BLaER1 treated with 17β-estradiol and CSF1 and Interleukin-3, amounts not matched to agents 10 nM and 100 nM (cell line): ENCODE measurements around the gene SERINC5.

Source experiments
- H3K27ac ChIP-seq, 11 experiments: shearing (Covaris generic); formaldehyde crosslinking; 2 replicates each; pipeline ENCODE4 v1.8.1; 2022
- H3K27me3 ChIP-seq, 11 experiments: shearing (Covaris generic); formaldehyde crosslinking; 2 replicates each; pipeline ENCODE4 v1.8.1; 2022
- H3K36me3 ChIP-seq, 11 experiments: shearing (Covaris generic); formaldehyde crosslinking; 2 replicates each; pipeline ENCODE4 v1.8.1; 2022
- H3K4me1 ChIP-seq, 10 experiments: shearing (Covaris generic); formaldehyde crosslinking; 2 replicates each; pipeline ENCODE4 v1.8.1; 2022
- H3K4me2 ChIP-seq, 11 experiments: shearing (Covaris generic); formaldehyde crosslinking; 2 replicates each; pipeline ENCODE4 v1.8.1; 2022
- H3K4me3 ChIP-seq, 10 experiments: shearing (Covaris generic); formaldehyde crosslinking; 2 replicates each; pipeline ENCODE4 v1.8.1; 2022
- H3K9ac ChIP-seq, 11 experiments: shearing (Covaris generic); formaldehyde crosslinking; 2 replicates each; pipeline ENCODE4 v1.8.1; 2022
- H3K9me3 ChIP-seq, 11 experiments: shearing (Covaris generic); formaldehyde crosslinking; replicated peaks in 1 of 11; 2 replicates each; pipeline ENCODE4 v1.8.1; 2022
- H4K20me1 ChIP-seq, 11 experiments: shearing (Covaris generic); formaldehyde crosslinking; 2 replicates each; pipeline ENCODE4 v1.8.1; 2022
- Cebpa-rat ChIP-seq, 11 experiments: shearing (Covaris generic); IDR thresholded peaks; 2 replicates each; pipeline ENCODE4 v1.8.1; 2022

SERINC5 gene

GRCh38 chr5:80239680-80240367 lies 16.0 kb downstream of the SERINC5 start:
- Histone ChIP-seq H4K20me1 (peaks cover 34 to 73% (median 57%) of the 10 kb centered on the region in 11 experiments), H3K27ac (peak overlapping the region; percentile 22 to 76 (median 69)), H3K9ac (peak overlapping the region; percentile 28 to 74 (median 56); a peak in 21 of 22 replicates), H3K4me2 (peak overlapping the region; percentile 79 to 93 (median 87)), H3K4me1 (peaks cover 43 to 67% (median 56%) of the 10 kb centered on the region in 10 experiments), H3K4me3 (peak overlapping the region in 8 of 10 experiments; percentile 4 to 37 (median 25); a peak in 11 of 20 replicates), H3K36me3 (peaks cover 42 to 80% (median 69%) of the 10 kb centered on the region in 11 experiments), H3K27me3 (no peaks in the 10 kb centered on the region; a peak in 1 of 22 replicates), H3K9me3 (peaks cover 29 to 48% (median 37%) of the 10 kb centered on the region in 11 experiments)
- TF ChIP-seq Cebpa-rat (IDR thresholded peaks at IDR 0.05) = no peak

- H3K36me3 ChIP-seq = peaks cover 34 to 73% (median 62%) of the 10 kb centered on the region in 11 experiments
- H3K4me2 ChIP-seq = peak overlapping the region; percentile 79 to 93 (median 87)
- peak overlapping the region in 5 of 10 experiments; percentile 4 to 35 (median 26); a peak in 7 of 20 replicates for H3K4me3 ChIP-seq
- H3K4me1 ChIP-seq = peaks cover 51 to 70% (median 62%) of the 10 kb centered on the region in 10 experiments
- peaks cover 26 to 40% (median 30%) of the 10 kb centered on the region in 11 experiments for H3K9me3 ChIP-seq
- peak overlapping the region; percentile 22 to 76 (median 69); a peak in 21 of 22 replicates for H3K27ac ChIP-seq
- H3K27me3 ChIP-seq = no peaks in the 10 kb centered on the region; a peak in 1 of 22 replicates
- H3K9ac ChIP-seq = peak overlapping the region; percentile 28 to 74 (median 56); a peak in 19 of 22 replicates
- peaks cover 35 to 81% (median 58%) of the 10 kb centered on the region in 11 experiments for H4K20me1 ChIP-seq
- no peak for TF ChIP-seq Cebpa-rat (IDR thresholded peaks at IDR 0.05)
Observed at GRCh38 chr5:80238778-80239679, 16.8 kb downstream of the SERINC5 start.

DNA sequence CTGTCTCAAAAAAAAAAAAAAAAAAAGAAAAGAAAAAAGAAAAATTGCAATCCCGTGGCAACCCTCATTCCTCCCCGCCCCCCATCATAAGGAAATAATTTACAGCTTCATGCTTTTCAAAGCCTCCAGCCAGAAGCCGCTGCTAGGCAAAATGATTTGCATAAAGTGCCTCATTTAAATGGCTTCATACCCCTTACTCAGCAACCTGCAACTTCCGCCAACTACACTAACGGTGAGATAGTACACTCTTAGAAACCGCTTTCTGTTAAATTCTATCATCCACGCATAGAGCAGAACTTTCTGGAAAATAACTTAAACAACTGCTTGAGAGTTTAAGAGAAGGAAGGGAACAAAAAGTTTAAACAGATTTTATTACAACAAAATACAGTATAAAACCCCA lies 17.8 kb downstream of the SERINC5 start:
- Histone ChIP-seq H3K36me3 (peaks cover 26 to 65% (median 53%) of the 10 kb centered on the region in 11 experiments), H3K9ac (peak overlapping the region in 4 of 11 experiments; percentile 56 to 74 (median 60); a peak in 5 of 22 replicates), H3K27me3 (no peaks in the 10 kb centered on the region; a peak in 1 of 22 replicates), H3K27ac (peak overlapping the region in 8 of 11 experiments; percentile 63 to 76 (median 68); a peak in 12 of 22 replicates), H4K20me1 (peaks cover 35 to 89% (median 61%) of the 10 kb centered on the region in 11 experiments), H3K4me2 (peak overlapping the region; percentile 79 to 93 (median 87)), H3K9me3 (peaks cover 16 to 31% (median 20%) of the 10 kb centered on the region in 11 experiments), H3K4me1 (peaks cover 54 to 76% (median 67%) of the 10 kb centered on the region in 10 experiments), H3K4me3 (peak overlapping the region in 1 of 10 experiments; percentile 29; a peak in 1 of 20 replicates)
- TF ChIP-seq Cebpa-rat (IDR thresholded peaks at IDR 0.05) = no peak

DNA sequence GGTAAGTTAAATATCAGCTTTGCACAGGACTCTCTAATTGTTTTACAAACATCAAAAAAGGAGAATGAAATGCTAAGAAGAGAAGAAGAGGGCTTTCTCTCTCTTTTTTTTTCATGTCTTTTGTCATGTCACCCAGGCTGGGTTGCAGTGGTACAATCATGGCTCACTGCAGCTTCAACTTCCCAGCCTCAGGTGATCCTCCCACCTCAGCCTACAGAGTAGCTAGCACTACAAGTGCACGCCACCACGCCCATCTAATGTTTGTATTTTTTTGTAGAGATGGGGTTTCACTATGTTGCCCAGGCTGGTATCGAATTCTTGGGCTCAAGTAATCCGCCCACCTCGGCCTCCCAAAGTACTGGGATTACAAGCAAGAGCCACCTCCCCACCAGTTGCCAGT lies 18.6 kb downstream of the SERINC5 start:
- peaks cover 54 to 76% (median 67%) of the 10 kb centered on the region in 10 experiments for H3K4me1 ChIP-seq
- no peak overlapping the region for H3K4me3 ChIP-seq
- no peak overlapping the region for H3K9ac ChIP-seq
- peaks cover 18 to 65% (median 53%) of the 10 kb centered on the region in 11 experiments for H3K36me3 ChIP-seq
- peak overlapping the region in 8 of 11 experiments; percentile 20 to 89 (median 86); a peak in 12 of 22 replicates for H3K4me2 ChIP-seq
- H4K20me1 ChIP-seq = peaks cover 39 to 97% (median 68%) of the 10 kb centered on the region in 11 experiments
- H3K27me3 ChIP-seq = no peaks in the 10 kb centered on the region
- H3K9me3 ChIP-seq = peaks cover 8 to 22% (median 12%) of the 10 kb centered on the region in 11 experiments
- 0 out of 22 replicates have a peak overlapping the region, but pooled peaks of 2 of the 11 experiments have one; percentile 15 to 44 for H3K27ac ChIP-seq
- TF ChIP-seq Cebpa-rat (IDR thresholded peaks at IDR 0.05) = no peak

DNA sequence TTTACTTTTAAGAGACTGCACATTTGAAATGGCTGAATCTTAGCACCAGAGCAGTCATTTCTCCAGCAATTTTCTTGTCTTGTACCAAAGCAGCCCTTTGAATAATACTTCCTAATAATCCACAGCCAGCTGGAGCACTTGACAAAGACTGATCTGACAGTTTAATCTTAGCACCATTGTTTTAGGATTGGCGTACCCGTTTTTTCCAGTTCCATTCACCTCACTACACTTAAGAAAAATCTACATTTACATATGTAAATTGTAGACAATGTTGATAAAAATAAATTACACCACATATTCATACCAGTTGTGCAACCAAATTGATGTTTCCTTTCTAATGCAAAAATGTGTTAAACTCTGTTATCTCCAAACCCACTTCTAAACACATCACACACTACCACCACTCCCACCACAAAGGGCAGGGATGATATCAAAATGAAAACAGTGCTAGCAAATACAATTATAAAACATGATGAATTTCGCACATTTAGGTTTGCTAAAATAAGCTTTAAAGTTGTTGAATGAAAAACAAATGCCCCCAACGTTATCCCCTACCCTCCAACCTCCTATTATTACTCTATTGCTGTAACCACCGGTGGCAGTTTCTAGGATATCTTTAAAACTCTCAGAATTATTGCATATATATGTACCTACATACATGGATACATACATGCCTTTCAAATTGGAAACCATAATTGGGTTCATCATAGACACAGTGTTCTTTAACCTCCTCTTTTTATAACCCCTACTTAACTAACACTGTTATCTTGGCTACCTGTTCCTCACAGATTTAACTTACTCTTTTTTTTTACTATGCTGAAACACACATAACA lies 21.5 kb downstream of the SERINC5 start:
- Histone ChIP-seq H3K27ac (peak overlapping the region in 8 of 11 experiments; percentile 4 to 67 (median 48); a peak in 14 of 22 replicates), H3K4me2 (peak overlapping the region in 10 of 11 experiments; percentile 16 to 46 (median 26); a peak in 18 of 22 replicates), H3K9ac (peak overlapping the region in 2 of 11 experiments; percentile 21 to 25; a peak in 3 of 22 replicates), H3K9me3 (peaks cover 0 to 11% (median 0%) of the 10 kb centered on the region in 11 experiments; a peak in 4 of 22 replicates), H3K27me3 (no peaks in the 10 kb centered on the region), H4K20me1 (peaks cover 36 to 100% (median 71%) of the 10 kb centered on the region in 11 experiments), H3K36me3 (peaks cover 6 to 74% (median 50%) of the 10 kb centered on the region in 11 experiments; a peak in 19 of 22 replicates), H3K4me1 (peaks cover 48 to 77% (median 66%) of the 10 kb centered on the region in 10 experiments), H3K4me3 (no peak overlapping the region)
- TF ChIP-seq Cebpa-rat (IDR thresholded peaks at IDR 0.05) = no peak

GRCh38 chr5:80231693-80232092 lies 24.2 kb downstream of the SERINC5 start:
- TF ChIP-seq Cebpa-rat (IDR thresholded peaks at IDR 0.05) = no peak
- H3K36me3 ChIP-seq = peaks cover under 1 to 65% (median 33%) of the 10 kb centered on the region in 11 experiments; a peak in 19 of 22 replicates
- H3K4me2 ChIP-seq = peak overlapping the region in 4 of 11 experiments; percentile 1 to 32 (median 12); a peak in 7 of 22 replicates
- H3K9me3 ChIP-seq = peaks cover 0 to 9% (median 0%) of the 10 kb centered on the region in 11 experiments; a peak in 3 of 22 replicates
- no peak overlapping the region for H3K4me3 ChIP-seq
- no peak overlapping the region for H3K9ac ChIP-seq
- H3K27ac ChIP-seq = peak overlapping the region in 2 of 11 experiments; percentile 7 to 31; a peak in 2 of 22 replicates
- no peaks in the 10 kb centered on the region for H3K27me3 ChIP-seq
- H3K4me1 ChIP-seq = peaks cover 32 to 73% (median 61%) of the 10 kb centered on the region in 10 experiments
- H4K20me1 ChIP-seq = peaks cover 33 to 96% (median 63%) of the 10 kb centered on the region in 11 experiments; a peak in 21 of 22 replicates

GRCh38 chr5:80231243-80231642 lies 24.6 kb downstream of the SERINC5 start:
- Histone ChIP-seq H3K36me3 (peaks cover 3 to 64% (median 31%) of the 10 kb centered on the region in 11 experiments; a peak in 18 of 22 replicates), H3K4me3 (no peak overlapping the region), H4K20me1 (peaks cover 33 to 96% (median 67%) of the 10 kb centered on the region in 11 experiments; a peak in 21 of 22 replicates), H3K9ac (no peak overlapping the region), H3K4me1 (peaks cover 32 to 73% (median 59%) of the 10 kb centered on the region in 10 experiments), H3K27me3 (no peaks in the 10 kb centered on the region), H3K9me3 (peaks cover 0 to 9% (median 0%) of the 10 kb centered on the region in 11 experiments; a peak in 3 of 22 replicates), H3K4me2 (peak overlapping the region in 6 of 11 experiments; percentile 1 to 39 (median 14); a peak in 7 of 22 replicates), H3K27ac (peak overlapping the region in 2 of 11 experiments; percentile 7 to 36; a peak in 2 of 22 replicates)
- TF ChIP-seq Cebpa-rat (IDR thresholded peaks at IDR 0.05) = no peak
